ENCODE data around the gene OSBPL6. TPM values are rescaled to one million over a fixed set of nuclear protein-coding genes. Genes with fewer than 3 reads are reported as not detected.

OSBPL6 gene
- total RNA-seq, 2 donors from 2014 or later: 0.95 to 4.6 TPM

GRCh38 chr2:178155524-178155923 is 38.8 kb upstream of the OSBPL6 start:
- Histone ChIP-seq H3K27ac (no peak overlapping the region), H3K27me3 (replicated peaks; ENCODE audit: insufficient read depth) (no peaks in the 10 kb centered on the region), H3K9me3 (no peaks in the 10 kb centered on the region), H3K4me3 (no peak overlapping the region), H3K4me1 (ENCODE audit: control insufficient read depth in 1 of 2, low read depth in 2 of 2) (no peaks in the 10 kb centered on the region), H3K36me3 (no peaks in the 10 kb centered on the region)
- ATAC-seq (ENCODE audit: insufficient number of reproducible peaks, low FRiP score, low read depth) (no peak), DNase-seq (ENCODE audit: low spot score) (no peak)
- TF ChIP-seq, protein P1, sequence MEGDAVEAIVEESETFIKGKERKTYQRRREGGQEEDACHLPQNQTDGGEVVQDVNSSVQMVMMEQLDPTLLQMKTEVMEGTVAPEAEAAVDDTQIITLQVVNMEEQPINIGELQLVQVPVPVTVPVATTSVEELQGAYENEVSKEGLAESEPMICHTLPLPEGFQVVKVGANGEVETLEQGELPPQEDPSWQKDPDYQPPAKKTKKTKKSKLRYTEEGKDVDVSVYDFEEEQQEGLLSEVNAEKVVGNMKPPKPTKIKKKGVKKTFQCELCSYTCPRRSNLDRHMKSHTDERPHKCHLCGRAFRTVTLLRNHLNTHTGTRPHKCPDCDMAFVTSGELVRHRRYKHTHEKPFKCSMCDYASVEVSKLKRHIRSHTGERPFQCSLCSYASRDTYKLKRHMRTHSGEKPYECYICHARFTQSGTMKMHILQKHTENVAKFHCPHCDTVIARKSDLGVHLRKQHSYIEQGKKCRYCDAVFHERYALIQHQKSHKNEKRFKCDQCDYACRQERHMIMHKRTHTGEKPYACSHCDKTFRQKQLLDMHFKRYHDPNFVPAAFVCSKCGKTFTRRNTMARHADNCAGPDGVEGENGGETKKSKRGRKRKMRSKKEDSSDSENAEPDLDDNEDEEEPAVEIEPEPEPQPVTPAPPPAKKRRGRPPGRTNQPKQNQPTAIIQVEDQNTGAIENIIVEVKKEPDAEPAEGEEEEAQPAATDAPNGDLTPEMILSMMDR (IDR thresholded peaks at IDR 0.05): no peak

GRCh38 chr2:178157574-178157973 is 36.7 kb upstream of the OSBPL6 start:
- H3K36me3 ChIP-seq: no peaks in the 10 kb centered on the region
- H3K4me1 ChIP-seq (ENCODE audit: control insufficient read depth in 1 of 2, low read depth in 2 of 2): no peaks in the 10 kb centered on the region
- no peak overlapping the region for H3K27ac ChIP-seq
- TF ChIP-seq, protein P1 (IDR thresholded peaks at IDR 0.05): no peak
- H3K4me3 ChIP-seq: no peak overlapping the region
- no peak for DNase-seq (ENCODE audit: low spot score)
- no peaks in the 10 kb centered on the region for H3K27me3 ChIP-seq (replicated peaks; ENCODE audit: insufficient read depth)
- H3K9me3 ChIP-seq: no peaks in the 10 kb centered on the region
- ATAC-seq (ENCODE audit: insufficient number of reproducible peaks, low FRiP score, low read depth): no peak

- H3K36me3 ChIP-seq: no peaks in the 10 kb centered on the region
- TF ChIP-seq, protein P1 (IDR thresholded peaks at IDR 0.05): no peak
- ATAC-seq (ENCODE audit: insufficient number of reproducible peaks, low FRiP score, low read depth): no peak
- no peak for DNase-seq (ENCODE audit: low spot score)
- no peak overlapping the region for H3K4me3 ChIP-seq
- H3K9me3 ChIP-seq: no peaks in the 10 kb centered on the region
- no peaks in the 10 kb centered on the region for H3K4me1 ChIP-seq (ENCODE audit: control insufficient read depth in 1 of 2, low read depth in 2 of 2)
- no peaks in the 10 kb centered on the region for H3K27me3 ChIP-seq (replicated peaks; ENCODE audit: insufficient read depth)
- H3K27ac ChIP-seq: no peak overlapping the region
Measured at GRCh38 chr2:178159966-178160365, 34.3 kb upstream of the OSBPL6 start.

DNA sequence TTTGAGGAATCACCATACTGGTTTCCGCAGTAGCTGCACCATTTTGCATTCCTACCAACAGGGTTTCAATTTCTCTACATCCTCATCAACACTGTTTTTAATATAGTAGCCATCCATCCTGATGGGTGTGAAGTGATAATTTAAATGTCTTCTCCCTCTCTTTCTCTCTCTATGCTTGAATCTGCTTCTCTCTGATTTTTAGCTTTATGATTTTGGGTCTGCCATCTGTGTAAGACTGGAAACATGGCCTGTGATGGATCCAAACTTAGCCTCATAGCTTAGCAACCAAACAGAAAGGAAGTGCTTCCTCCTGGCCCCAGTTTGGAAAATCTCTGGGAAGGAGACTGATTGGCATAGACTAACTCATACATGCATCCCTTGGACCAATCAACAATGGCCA is 33.7 kb upstream of the OSBPL6 start:
- Histone ChIP-seq H3K4me3 (no peak overlapping the region), H3K9me3 (no peaks in the 10 kb centered on the region), H3K36me3 (no peaks in the 10 kb centered on the region), H3K27me3 (replicated peaks; ENCODE audit: insufficient read depth) (no peaks in the 10 kb centered on the region), H3K4me1 (ENCODE audit: control insufficient read depth in 1 of 2, low read depth in 2 of 2) (no peaks in the 10 kb centered on the region), H3K27ac (no peak overlapping the region)
- DNase-seq (ENCODE audit: low spot score) (no peak), ATAC-seq (ENCODE audit: insufficient number of reproducible peaks, low FRiP score, low read depth) (no peak)
- TF ChIP-seq, protein P1 (IDR thresholded peaks at IDR 0.05): no peak

DNA sequence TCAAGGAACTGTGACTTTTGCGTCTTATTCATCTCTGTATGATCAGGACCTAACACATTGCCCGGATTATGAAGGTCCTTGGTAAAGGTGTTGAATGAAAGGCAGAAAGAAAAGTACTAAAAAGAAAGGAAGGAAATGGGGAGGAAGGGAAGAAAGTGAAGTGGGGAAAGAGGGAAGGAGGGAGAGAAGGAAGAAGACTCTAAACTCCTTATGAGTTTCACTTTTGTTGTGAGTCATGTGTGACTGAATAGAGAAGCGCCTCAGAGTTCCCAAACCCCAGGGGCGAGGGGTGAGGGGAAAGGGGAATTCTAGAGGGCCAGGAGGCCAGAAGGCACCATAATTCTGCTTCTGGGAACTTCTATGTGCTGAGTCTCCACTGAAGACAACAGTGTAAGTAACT is 30.9 kb upstream of the OSBPL6 start:
- DNase-seq (ENCODE audit: low spot score): no peak
- no peaks in the 10 kb centered on the region for H3K9me3 ChIP-seq
- no peaks in the 10 kb centered on the region for H3K4me1 ChIP-seq (ENCODE audit: control insufficient read depth in 1 of 2, low read depth in 2 of 2)
- H3K27ac ChIP-seq: no peak overlapping the region
- TF ChIP-seq, protein P1 (IDR thresholded peaks at IDR 0.05): no peak
- no peak for ATAC-seq (ENCODE audit: insufficient number of reproducible peaks, low FRiP score, low read depth)
- no peaks in the 10 kb centered on the region for H3K27me3 ChIP-seq (replicated peaks; ENCODE audit: insufficient read depth)
- no peak overlapping the region for H3K4me3 ChIP-seq
- no peaks in the 10 kb centered on the region for H3K36me3 ChIP-seq

Data from thoracic aorta (tissue), 2 donors.